ENCODE data around the gene CHSY3.

DNA sequence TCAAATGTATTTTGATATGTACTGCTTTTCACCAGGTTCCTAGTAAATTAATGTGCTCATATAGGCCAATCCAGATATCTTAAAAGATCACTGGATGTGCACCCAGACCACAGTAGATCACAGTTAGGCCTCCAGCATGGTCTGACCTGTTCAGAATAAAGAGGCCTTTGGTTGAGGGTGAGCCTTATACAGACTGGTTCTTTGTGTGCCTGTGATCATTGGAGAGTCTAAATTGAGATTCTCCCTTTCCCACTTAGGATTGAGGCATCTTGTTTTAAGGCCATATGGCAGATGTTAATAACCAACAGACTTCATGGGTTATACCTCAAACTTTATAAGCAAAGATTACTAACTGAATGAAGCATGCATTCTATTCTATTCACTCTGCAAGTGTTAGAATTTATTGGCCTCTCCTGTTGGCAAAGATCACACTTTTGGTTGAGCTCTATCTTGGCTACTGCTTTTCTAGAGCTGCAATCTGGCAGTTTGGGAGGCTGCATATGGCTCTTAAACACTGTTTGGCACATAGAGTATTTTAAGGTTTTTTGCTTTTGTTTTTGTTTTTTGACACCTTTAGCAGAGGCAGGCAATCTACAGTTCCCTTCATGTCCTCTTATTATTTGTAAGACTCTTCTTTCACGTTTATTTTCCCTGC, 8.5 kb downstream of the CHSY3 start:
- TF ChIP-seq, protein P1, sequence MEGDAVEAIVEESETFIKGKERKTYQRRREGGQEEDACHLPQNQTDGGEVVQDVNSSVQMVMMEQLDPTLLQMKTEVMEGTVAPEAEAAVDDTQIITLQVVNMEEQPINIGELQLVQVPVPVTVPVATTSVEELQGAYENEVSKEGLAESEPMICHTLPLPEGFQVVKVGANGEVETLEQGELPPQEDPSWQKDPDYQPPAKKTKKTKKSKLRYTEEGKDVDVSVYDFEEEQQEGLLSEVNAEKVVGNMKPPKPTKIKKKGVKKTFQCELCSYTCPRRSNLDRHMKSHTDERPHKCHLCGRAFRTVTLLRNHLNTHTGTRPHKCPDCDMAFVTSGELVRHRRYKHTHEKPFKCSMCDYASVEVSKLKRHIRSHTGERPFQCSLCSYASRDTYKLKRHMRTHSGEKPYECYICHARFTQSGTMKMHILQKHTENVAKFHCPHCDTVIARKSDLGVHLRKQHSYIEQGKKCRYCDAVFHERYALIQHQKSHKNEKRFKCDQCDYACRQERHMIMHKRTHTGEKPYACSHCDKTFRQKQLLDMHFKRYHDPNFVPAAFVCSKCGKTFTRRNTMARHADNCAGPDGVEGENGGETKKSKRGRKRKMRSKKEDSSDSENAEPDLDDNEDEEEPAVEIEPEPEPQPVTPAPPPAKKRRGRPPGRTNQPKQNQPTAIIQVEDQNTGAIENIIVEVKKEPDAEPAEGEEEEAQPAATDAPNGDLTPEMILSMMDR (IDR thresholded peaks at IDR 0.05) = no peak
- TF ChIP-seq ZFX (IDR thresholded peaks at IDR 0.05; ENCODE audit: borderline replicate concordance) = no peak

All from 22Rv1 (cell line).